Activated CD8-positive, alpha-beta memory T cell treated with anti-CD3 and anti-CD28 coated beads, Interleukin-2, amount 50 U/mL, for 24 hours (primary cell): Measurements from ENCODE around the gene TSEN54.

Experiments
- DNase-seq: peaks from one replicate; pipeline ENCODE4 v3.0.0-alpha.2; 2020; ENCODE audit errors: extremely low read depth

Gene TSEN54

GRCh38 chr17:75542728-75543336 lies 26.5 kb downstream of the TSEN54 start:
- no peak for DNase-seq

GRCh38 chr17:75544250-75544649 lies 27.9 kb downstream of the TSEN54 start:
- DNase-seq = no peak

GRCh38 chr17:75546181-75546580 lies 29.9 kb downstream of the TSEN54 start:
- no peak for DNase-seq

GRCh38 chr17:75547091-75547490 lies 30.8 kb downstream of the TSEN54 start:
- no peak for DNase-seq

GRCh38 chr17:75548813-75549212 lies 32.5 kb downstream of the TSEN54 start:
- DNase-seq = no peak

- DNase-seq = no peak
Observed at GRCh38 chr17:75549246-75550138, 33.2 kb downstream of the TSEN54 start.

GRCh38 chr17:75550139-75550465 lies 33.8 kb downstream of the TSEN54 start:
- DNase-seq = no peak

- no peak for DNase-seq
Observed at GRCh38 chr17:75551266-75551665, 34.9 kb downstream of the TSEN54 start.

- no peak for DNase-seq
Observed at GRCh38 chr17:75552425-75553294, 36.3 kb downstream of the TSEN54 start.

GRCh38 chr17:75553295-75554110 lies 37.2 kb downstream of the TSEN54 start:
- DNase-seq = no peak

- no peak for DNase-seq
Observed at GRCh38 chr17:75555679-75556153, 39.4 kb downstream of the TSEN54 start.

GRCh38 chr17:75557075-75557851 lies 40.9 kb downstream of the TSEN54 start:
- DNase-seq = no peak

- no peak for DNase-seq
Observed at GRCh38 chr17:75557852-75558665, 41.7 kb downstream of the TSEN54 start.

GRCh38 chr17:75558666-75559530 lies 42.6 kb downstream of the TSEN54 start:
- DNase-seq = no peak

GRCh38 chr17:75559958-75560533 lies 43.7 kb downstream of the TSEN54 start:
- DNase-seq = no peak

- no peak for DNase-seq
Observed at GRCh38 chr17:75561927-75562603, 45.7 kb downstream of the TSEN54 start.

GRCh38 chr17:75563063-75563758 lies 46.9 kb downstream of the TSEN54 start:
- DNase-seq = no peak
